IMR-90 (cell line): ENCODE measurements around the gene POLD4. TPM values are rescaled to one million over a fixed set of nuclear protein-coding genes. Genes with fewer than 3 reads are reported as not detected.

Experiments used
- ATAC-seq: fragments of 200-7000 bp; cut with Tn5 transposase; 2 replicates; pipeline ENCODE4 v1.9.1; 2020; ENCODE audit warnings: low read depth, mild to moderate bottlenecking, moderate library complexity
- BruUV-seq: library from RNA; stranded (reverse); fragments of 400-500 nt; replicated peaks from 2 replicates; lab custom pipeline; 2021; lab: Mats Ljungman, UMichigan
- CTCF ChIA-PET: fragments of 300-600 bp; formaldehyde crosslinking; extraction: SDS; loops from one replicate; lab custom pipeline; 2021; ENCODE audit warnings: antibody characterized with exemption; lab: Yijun Ruan, JAX
- POLR2A ChIA-PET: fragments of 300-600 bp; sonication (Branson Sonifier 250); formaldehyde crosslinking; loops from one replicate; lab custom pipeline; 2022; ENCODE audit warnings: antibody characterized with exemption; ENCODE audit not compliant: unreplicated experiment; lab: Charles Lee
- DNase-seq: peaks from one replicate; pipeline ENCODE4 v3.0.0; 2013
- H2AFZ ChIP-seq: replicated peaks from 2 replicates; pipeline ENCODE3; 2013; ENCODE audit warnings: low read length, mild to moderate bottlenecking; ENCODE audit not compliant: poor library complexity
- H2AK5ac ChIP-seq: 2 replicates; pipeline ENCODE4 v1.6.1; 2013; ENCODE audit warnings: low read depth, low read length, inconsistent platforms
- H2AK9ac ChIP-seq: replicated peaks from 2 replicates; pipeline ENCODE3; 2013; ENCODE audit warnings: mild to moderate bottlenecking, low read depth, low read length, moderate library complexity; ENCODE audit not compliant: poor library complexity
- H2BK120ac ChIP-seq: 2 replicates; pipeline ENCODE4 v1.6.1; 2013; ENCODE audit warnings: low read depth, low read length, inconsistent platforms
- H2BK15ac ChIP-seq: 3 replicates; pipeline ENCODE4 v1.6.1; 2013; ENCODE audit warnings: low read depth, low read length, inconsistent platforms
- H2BK20ac ChIP-seq: 2 replicates; pipeline ENCODE4 v1.6.1; 2013; ENCODE audit warnings: low read depth, mild to moderate bottlenecking, inconsistent platforms, low read length, moderate library complexity
- H2BK5ac ChIP-seq: 2 replicates; pipeline ENCODE4 v1.6.1; 2013; ENCODE audit warnings: mild to moderate bottlenecking, low read depth, low read length, inconsistent platforms; ENCODE audit not compliant: poor library complexity, severe bottlenecking
- H3K14ac ChIP-seq: replicated peaks from 2 replicates; pipeline ENCODE4 v1.6.1; 2013; ENCODE audit warnings: low read depth, low read length, inconsistent platforms
- H3K18ac ChIP-seq: 2 replicates; pipeline ENCODE4 v1.6.1; 2013; ENCODE audit warnings: low read depth, low read length, control low read depth
- H3K23ac ChIP-seq: 2 replicates; pipeline ENCODE4 v1.6.1; 2013; ENCODE audit warnings: low read depth, low read length, inconsistent platforms
- H3K27ac ChIP-seq: 2 replicates; pipeline ENCODE4 v1.5.1; 2013; ENCODE audit warnings: mild to moderate bottlenecking, control low read depth, low read length; ENCODE audit not compliant: insufficient read depth
- H3K27me3 ChIP-seq: 2 replicates; pipeline ENCODE4 v1.6.1; 2013; ENCODE audit warnings: low read length; ENCODE audit not compliant: control insufficient read depth, insufficient read depth
- H3K36me3 ChIP-seq: 2 replicates; pipeline ENCODE4 v1.6.1; 2013; ENCODE audit warnings: low read length, mixed read lengths; ENCODE audit not compliant: control insufficient read depth, insufficient read depth
- H3K4ac ChIP-seq: 2 replicates; pipeline ENCODE4 v1.6.1; 2013; ENCODE audit warnings: low read depth, low read length, inconsistent platforms
- H3K4me1 ChIP-seq: 2 replicates; pipeline ENCODE4 v1.6.1; 2013; ENCODE audit warnings: low read length, mixed read lengths; ENCODE audit not compliant: control insufficient read depth, insufficient read depth
- H3K4me2 ChIP-seq: 2 replicates; pipeline ENCODE4 v1.6.1; 2013; ENCODE audit warnings: low read depth, mild to moderate bottlenecking, control low read depth, low read length, moderate library complexity
- H3K4me3 ChIP-seq: 2 replicates; pipeline ENCODE4 v1.5.1; 2013; ENCODE audit warnings: low read depth, mild to moderate bottlenecking, control low read depth, low read length, moderate library complexity; ENCODE audit not compliant: insufficient read depth
- H3K56ac ChIP-seq: 2 replicates; pipeline ENCODE4 v1.6.1; 2013; ENCODE audit warnings: low read length, inconsistent platforms; ENCODE audit not compliant: insufficient read depth; ENCODE audit errors: extremely low read depth
- H3K79me1 ChIP-seq, 2 experiments: 2 replicates each; pipeline ENCODE4 v1.6.1; 2013; ENCODE audit warnings: low read length in 2 of 2, inconsistent platforms in 1 of 2, low read depth in 1 of 2
- H3K9ac ChIP-seq: 2 replicates; pipeline ENCODE4 v1.6.1; 2013; ENCODE audit warnings: low read depth, low read length, control low read depth
- H3K9me1 ChIP-seq: 2 replicates; pipeline ENCODE4 v1.6.1; 2013; ENCODE audit warnings: low read length, inconsistent platforms; ENCODE audit not compliant: insufficient read depth
- H3K9me3 ChIP-seq: 2 replicates; pipeline ENCODE4 v1.6.1; 2013; ENCODE audit warnings: low read length; ENCODE audit not compliant: control insufficient read depth, insufficient read depth
- H4K20me1 ChIP-seq: 2 replicates; pipeline ENCODE4 v1.6.1; 2013; ENCODE audit warnings: low read length, inconsistent platforms; ENCODE audit not compliant: insufficient read depth
- H4K5ac ChIP-seq: 2 replicates; pipeline ENCODE4 v1.6.1; 2013; ENCODE audit warnings: mild to moderate bottlenecking, low read depth, low read length, control low read depth
- H4K8ac ChIP-seq, 2 experiments: 2 replicates each; pipeline ENCODE4 v1.6.1; 2013; ENCODE audit warnings: low read depth in 2 of 2, low read length in 2 of 2, control low read depth in 1 of 2, inconsistent platforms in 1 of 2
- H4K91ac ChIP-seq: 2 replicates; pipeline ENCODE4 v1.6.1; 2013; ENCODE audit warnings: low read depth, low read length, inconsistent platforms; ENCODE audit not compliant: insufficient read depth
- BHLHE40 ChIP-seq: fragments of 150-350 bp; IDR thresholded peaks from 2 replicates; pipeline ENCODE4 v1.6.1; 2016; ENCODE audit warnings: mild to moderate bottlenecking, low read depth, low read length
- CEBPB ChIP-seq: IDR thresholded peaks from 2 replicates; pipeline ENCODE4 v1.6.1; 2012; ENCODE audit warnings: low read depth, low read length, improper control_type of control experiment
- CHD1 ChIP-seq: IDR thresholded peaks from 2 replicates; pipeline ENCODE4 v1.6.1; 2012; ENCODE audit warnings: low read depth, low read length, improper control_type of control experiment
- FOS ChIP-seq: fragments of 150-350 bp; IDR thresholded peaks from 2 replicates; pipeline ENCODE4 v1.6.1; 2016; ENCODE audit warnings: low read depth, low read length
- MAFK ChIP-seq: IDR thresholded peaks from 2 replicates; pipeline ENCODE4 v1.6.1; 2012; ENCODE audit warnings: low read depth, low read length, improper control_type of control experiment
- MAZ ChIP-seq: IDR thresholded peaks from 2 replicates; pipeline ENCODE4 v1.6.1; 2012; ENCODE audit warnings: low read depth, mild to moderate bottlenecking, low read length, improper control_type of control experiment, moderate library complexity, borderline replicate concordance
- MXI1 ChIP-seq: IDR thresholded peaks from 2 replicates; pipeline ENCODE4 v1.6.1; 2012; ENCODE audit warnings: low read depth, mild to moderate bottlenecking, low read length, moderate library complexity, borderline replicate concordance
- NFE2L2 ChIP-seq: fragments of 150-350 bp; IDR thresholded peaks from 2 replicates; pipeline ENCODE4 v1.6.1; 2016; ENCODE audit warnings: low read depth, mild to moderate bottlenecking, low read length
- POLR2A ChIP-seq: IDR thresholded peaks from 2 replicates; pipeline ENCODE4 v1.6.1; 2012; ENCODE audit warnings: mild to moderate bottlenecking, low read depth, low read length
- RAD21 ChIP-seq: IDR thresholded peaks from 2 replicates; pipeline ENCODE4 v1.6.1; 2012; ENCODE audit warnings: low read length, improper control_type of control experiment
- RFX5 ChIP-seq: IDR thresholded peaks from 2 replicates; pipeline ENCODE4 v1.8.0; 2012; ENCODE audit warnings: low read depth, mild to moderate bottlenecking, low read length, moderate library complexity
- SMC3 ChIP-seq: fragments of 150-350 bp; IDR thresholded peaks from 2 replicates; pipeline ENCODE4 v1.6.1; 2016; ENCODE audit warnings: low read depth, mild to moderate bottlenecking, antibody characterized with exemption, low read length, moderate library complexity
- WGBS, 2 experiments: methylation state at CpG; one replicate each; pipeline versions ENCODE4 v1.1.5 to v1.1.7; 2013; ENCODE audit warnings: missing lambda C conversion rate in 2 of 2; ENCODE audit not compliant: insufficient read length in 1 of 2; ENCODE audit errors: extremely low coverage in 2 of 2; 5-methylcytosine and 5-hydroxymethylcytosine counted together
- dilution Hi-C: fragments of 300-500 bp; cut with HindIII; formaldehyde crosslinking; loops from one replicate; pipeline ENCODE4 v1.14.3; 2018; ENCODE audit warnings: low sequenced_read_pairs; ENCODE audit not compliant: unreplicated experiment
- in situ Hi-C: fragments of 300-500 bp; cut with MboI; formaldehyde crosslinking; loops from 3 replicates; pipeline ENCODE4 v1.14.3; 2019; ENCODE audit warnings: low sequenced_read_pairs, inconsistent platforms, mixed read lengths
- intact Hi-C: fragments of 100-400 bp; cut with micrococcal nuclease; formaldehyde crosslinking; loops from 2 replicates; pipeline ENCODE4 v1.10.0; 2022
- polyA plus RNA-seq, 3 experiments: library from polyadenylated mRNA; depleted of rRNA; stranded (reverse); fragments of >200 nt; gene quantifications; 2 replicates each; pipeline ENCODE4 v1.2.3, GENCODE V29; 2012; ENCODE audit warnings: low replicate concordance in 1 of 3
- total RNA-seq: library from RNA; depleted of rRNA; stranded (reverse); fragments of >200 nt; gene quantifications from 2 replicates; pipeline ENCODE4 v1.2.3, GENCODE V29; 2012
- TF ChIP-seq, protein P1 (sequence below): fragments of 150-350 bp; IDR thresholded peaks from 2 replicates; pipeline ENCODE4 v1.6.1; 2017; ENCODE audit warnings: mild to moderate bottlenecking, antibody characterized with exemption, low read length, low read depth
- TF ChIP-seq, protein P2 (sequence below): fragments of 150-350 bp; IDR thresholded peaks from 2 replicates; pipeline ENCODE4 v1.6.1; 2016; ENCODE audit warnings: low read depth, mild to moderate bottlenecking, low read length, moderate library complexity, borderline replicate concordance
- TF ChIP-seq, protein P3 (sequence below): conservative IDR thresholded peaks from 2 replicates; pipeline ENCODE4 v1.5.1; 2012; ENCODE audit warnings: mild to moderate bottlenecking, low read depth, low read length, improper control_type of control experiment

The POLD4 gene
- total and polyA plus RNA-seq, 2 of the 4 experiments (the other 2 are of a cell fraction) = 46.4 to 133 TPM

DNA sequence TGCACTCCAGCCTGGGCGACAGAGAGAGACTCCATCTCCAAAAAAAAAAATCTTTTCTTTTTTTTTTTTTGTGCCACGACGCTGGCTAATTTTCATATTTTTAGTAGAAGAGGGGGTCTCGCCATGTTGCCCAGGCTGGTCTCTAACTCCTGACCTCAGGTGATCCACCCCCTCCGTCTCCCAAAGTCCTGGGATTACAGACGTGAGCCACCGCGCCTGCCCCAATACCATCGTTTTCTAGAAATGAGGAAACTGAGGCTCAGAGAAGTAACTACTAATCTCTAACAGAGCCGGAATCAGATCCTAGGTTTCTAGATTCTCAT is 36.5 kb downstream of the POLD4 start:
- Histone ChIP-seq H3K9ac (peak overlapping the region; percentile 43), H4K8ac (peak overlapping the region; percentile 22 to 90; a peak in 2 of 4 replicates), H4K91ac (no peak overlapping the region), H3K9me1 (peaks cover 3% of the 10 kb centered on the region; the same call in 1 of the 2 replicates), H3K36me3 (no peaks in the 10 kb centered on the region; the same call in 1 of the 2 replicates), H2BK120ac (peak overlapping the region; percentile 9; the same call in 1 of the 2 replicates), H2BK15ac (no peak overlapping the region), H4K20me1 (no peaks in the 10 kb centered on the region; the same call in 1 of the 2 replicates), H2AFZ (peak overlapping the region; percentile 98), H3K4me2 (peak overlapping the region; percentile 59), H3K79me1 (no peaks in the 10 kb centered on the region; a peak in 1 of 4 replicates), H2BK20ac (no peak overlapping the region), H3K27ac (peak overlapping the region; percentile 42), H2AK9ac (no peak overlapping the region), H3K27me3 (no peaks in the 10 kb centered on the region), H3K4ac (peak overlapping the region; percentile 54), H3K4me1 (0 out of 2 replicates have a peak, but pooled peaks cover 2% of the 10 kb centered on the region), H3K56ac (no peak overlapping the region), H2BK5ac (peak overlapping the region; percentile 47), H3K23ac (0 out of 2 replicates have a peak overlapping the region, but pooled peaks have one; percentile 18), H3K9me3 (no peaks in the 10 kb centered on the region), H3K4me3 (peak overlapping the region; percentile 67), H2AK5ac (no peak overlapping the region), H3K18ac (peak overlapping the region; percentile 16; the same call in 1 of the 2 replicates), H3K14ac (0 out of 2 replicates have a peak overlapping the region, but pooled peaks have one; percentile 45), H4K5ac (peak overlapping the region; percentile 51)
- ATAC-seq (no peak), DNase-seq (no peak)
- intact Hi-C loops = loop anchor here (1.0 kb wide), 3 partner anchors 51 to 236 kb away; partner anchors contain the start of gene GRK2
- CTCF ChIA-PET = interaction anchor here (0.7 to 1.6 kb wide), 12 partner anchors 8 to 236 kb away, joined by 3 to 13 read pairs (median 5); partner anchors contain the start of genes GRK2 and SSH3
- no TSS peak for BruUV-seq
- POLR2A ChIA-PET = interaction anchor here (1.4 kb wide), 1 partner anchor 55 kb away, joined by 7 read pairs; no protein-coding TSS in a partner anchor
- dilution Hi-C loops = no loop called here
- in situ Hi-C loops = loop anchor here (5.0 to 10.0 kb wide), 2 partner anchors 55 to 232 kb away; no protein-coding TSS in a partner anchor
- WGBS, 2 experiments = 0% methylated on average over 1 of the region's 10 CpGs; no CpG with 5 or more reads in 1 of the 2 experiments
- no peak for TF ChIP-seq NFE2L2
- no peak for TF ChIP-seq CHD1
- TF ChIP-seq, protein P1, sequence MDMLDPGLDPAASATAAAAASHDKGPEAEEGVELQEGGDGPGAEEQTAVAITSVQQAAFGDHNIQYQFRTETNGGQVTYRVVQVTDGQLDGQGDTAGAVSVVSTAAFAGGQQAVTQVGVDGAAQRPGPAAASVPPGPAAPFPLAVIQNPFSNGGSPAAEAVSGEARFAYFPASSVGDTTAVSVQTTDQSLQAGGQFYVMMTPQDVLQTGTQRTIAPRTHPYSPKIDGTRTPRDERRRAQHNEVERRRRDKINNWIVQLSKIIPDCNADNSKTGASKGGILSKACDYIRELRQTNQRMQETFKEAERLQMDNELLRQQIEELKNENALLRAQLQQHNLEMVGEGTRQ = no peak
- TF ChIP-seq MAZ = no peak
- TF ChIP-seq SMC3 = no peak
- no peak for TF ChIP-seq BHLHE40
- TF ChIP-seq RAD21 = no peak
- TF ChIP-seq MAFK = no peak
- no peak for TF ChIP-seq FOS
- TF ChIP-seq, protein P2, sequence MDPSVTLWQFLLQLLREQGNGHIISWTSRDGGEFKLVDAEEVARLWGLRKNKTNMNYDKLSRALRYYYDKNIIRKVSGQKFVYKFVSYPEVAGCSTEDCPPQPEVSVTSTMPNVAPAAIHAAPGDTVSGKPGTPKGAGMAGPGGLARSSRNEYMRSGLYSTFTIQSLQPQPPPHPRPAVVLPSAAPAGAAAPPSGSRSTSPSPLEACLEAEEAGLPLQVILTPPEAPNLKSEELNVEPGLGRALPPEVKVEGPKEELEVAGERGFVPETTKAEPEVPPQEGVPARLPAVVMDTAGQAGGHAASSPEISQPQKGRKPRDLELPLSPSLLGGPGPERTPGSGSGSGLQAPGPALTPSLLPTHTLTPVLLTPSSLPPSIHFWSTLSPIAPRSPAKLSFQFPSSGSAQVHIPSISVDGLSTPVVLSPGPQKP = no peak
- TF ChIP-seq, protein P3, sequence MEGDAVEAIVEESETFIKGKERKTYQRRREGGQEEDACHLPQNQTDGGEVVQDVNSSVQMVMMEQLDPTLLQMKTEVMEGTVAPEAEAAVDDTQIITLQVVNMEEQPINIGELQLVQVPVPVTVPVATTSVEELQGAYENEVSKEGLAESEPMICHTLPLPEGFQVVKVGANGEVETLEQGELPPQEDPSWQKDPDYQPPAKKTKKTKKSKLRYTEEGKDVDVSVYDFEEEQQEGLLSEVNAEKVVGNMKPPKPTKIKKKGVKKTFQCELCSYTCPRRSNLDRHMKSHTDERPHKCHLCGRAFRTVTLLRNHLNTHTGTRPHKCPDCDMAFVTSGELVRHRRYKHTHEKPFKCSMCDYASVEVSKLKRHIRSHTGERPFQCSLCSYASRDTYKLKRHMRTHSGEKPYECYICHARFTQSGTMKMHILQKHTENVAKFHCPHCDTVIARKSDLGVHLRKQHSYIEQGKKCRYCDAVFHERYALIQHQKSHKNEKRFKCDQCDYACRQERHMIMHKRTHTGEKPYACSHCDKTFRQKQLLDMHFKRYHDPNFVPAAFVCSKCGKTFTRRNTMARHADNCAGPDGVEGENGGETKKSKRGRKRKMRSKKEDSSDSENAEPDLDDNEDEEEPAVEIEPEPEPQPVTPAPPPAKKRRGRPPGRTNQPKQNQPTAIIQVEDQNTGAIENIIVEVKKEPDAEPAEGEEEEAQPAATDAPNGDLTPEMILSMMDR = no peak
- TF ChIP-seq RFX5 = no peak
- TF ChIP-seq CEBPB = no peak
- TF ChIP-seq MXI1 = no peak
- TF ChIP-seq POLR2A = no peak
